Breast epithelium (tissue), 3 donors: ENCODE measurements around the gene TARM1.

Experiments
- CTCF ChIP-seq, 3 donors: fragments of 450-650 bp; IDR thresholded peaks; one replicate each; pipeline ENCODE4 v1.5.1; 2016 to 2017; ENCODE audit warnings: antibody characterized with exemption in 3 of 3, mild to moderate bottlenecking in 3 of 3, moderate library complexity in 3 of 3
- POLR2A ChIP-seq: fragments of 450-650 bp; IDR thresholded peaks from one replicate; pipeline ENCODE4 v1.6.1; 2016; ENCODE audit warnings: antibody characterized with exemption, mild to moderate bottlenecking, moderate library complexity
- POLR2AphosphoS5 ChIP-seq, 3 donors: sonication (generic); formaldehyde crosslinking; IDR thresholded peaks; one replicate each; pipeline ENCODE4 v1.6.1; 2017; ENCODE audit warnings: antibody characterized with exemption in 3 of 3

- no peak for TF ChIP-seq CTCF (IDR thresholded peaks at IDR 0.05)
- no peak for TF ChIP-seq POLR2A
- no peak for TF ChIP-seq POLR2AphosphoS5 (IDR thresholded peaks at IDR 0.05)
Measured at GRCh38 chr19:54129617-54129996, 48.4 kb upstream of the TARM1 start.
